Activated CD4-positive, alpha-beta T cell treated with anti-CD3 and anti-CD28 coated beads for 24 hours (primary cell): ENCODE data around the gene LTB4R2.
A peak's percentile ranks its signal among the peaks of the same experiment; 100 is the strongest.
"Not testable (repeated sequence)": the region's sequence is repeated elsewhere in the genome, so short reads cannot be mapped to it uniquely, and the experiment has no call there.

Experiments
- DNase-seq, 2 donors: peaks; one replicate each; pipeline ENCODE4 v3.0.0-alpha.2; 2020; ENCODE audit warnings: low read depth in 2 of 2

Gene LTB4R2

GRCh38 chr14:24339284-24340151 lies 29.6 kb downstream of the LTB4R2 start, which contains the start of gene RIPK3:
TSS of gene RIPK3 (minus strand) at chr14:24339991. CDS start at chr14:24339826, 165 bp downstream.
- peak; percentile 49 to 56 for DNase-seq

GRCh38 chr14:24340606-24341005 lies 30.7 kb downstream of the LTB4R2 start:
- DNase-seq: no peak

DNA sequence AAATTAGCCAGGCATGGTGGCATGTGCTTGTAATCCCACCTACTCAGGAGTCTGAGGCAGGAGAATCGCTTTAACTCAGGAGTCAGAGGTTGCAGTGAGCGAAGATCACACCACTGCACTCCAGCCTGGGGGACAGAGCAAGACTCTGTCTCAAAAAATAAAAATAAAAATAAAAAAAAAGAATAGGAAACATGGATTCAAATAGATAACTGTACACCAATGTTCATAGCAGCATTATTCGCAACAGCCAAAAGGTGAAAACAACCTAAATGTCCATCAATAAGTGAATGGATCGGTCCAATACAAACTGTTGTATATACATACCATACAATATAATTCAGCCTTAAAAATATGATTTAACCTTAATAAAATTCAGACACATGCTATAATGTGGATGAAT lies 32.9 kb downstream of the LTB4R2 start:
- DNase-seq: no peak

DNA sequence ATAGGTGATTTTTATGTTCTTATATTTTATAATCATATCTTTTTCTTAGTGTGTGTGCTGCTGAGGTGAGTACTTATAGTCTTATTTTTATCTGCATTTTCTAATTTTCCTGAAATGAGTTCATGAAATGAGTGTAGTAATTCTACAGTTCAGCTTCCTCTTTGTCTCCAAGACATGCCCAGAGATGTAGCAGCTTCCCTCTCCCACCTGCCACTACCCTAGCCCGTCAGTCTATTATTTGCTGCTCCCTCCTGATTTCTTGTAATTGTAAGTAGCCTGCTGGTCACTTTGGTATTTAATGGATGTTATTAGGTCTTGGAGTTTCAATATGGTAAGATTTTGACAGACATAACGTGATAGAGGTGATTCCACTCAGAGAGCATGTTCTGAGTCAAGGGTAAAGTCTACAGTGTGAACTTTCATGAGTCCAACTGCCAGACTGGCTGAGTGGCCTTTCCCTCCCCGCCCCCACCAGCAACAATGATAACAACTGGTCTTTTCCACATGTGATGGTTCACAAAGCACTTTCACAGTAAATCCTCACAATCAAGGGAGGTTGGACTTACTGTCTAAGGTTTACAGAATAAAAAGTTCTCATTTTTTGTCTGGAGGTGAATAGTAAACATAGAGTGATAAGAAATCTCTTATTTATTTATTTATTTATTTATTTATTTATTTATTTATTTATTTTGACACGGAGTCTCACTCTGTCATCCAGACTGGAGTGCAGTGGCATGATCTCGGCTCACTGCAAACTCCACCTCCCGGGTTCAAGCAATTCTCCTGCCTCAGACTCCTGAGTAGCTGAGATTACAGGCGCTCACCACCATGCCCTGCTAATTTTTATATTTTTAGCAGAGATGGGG lies 34.1 kb downstream of the LTB4R2 start:
- no peak for DNase-seq

- DNase-seq: no peak
Measured at GRCh38 chr14:24347134-24347533, 37.2 kb downstream of the LTB4R2 start.

DNA sequence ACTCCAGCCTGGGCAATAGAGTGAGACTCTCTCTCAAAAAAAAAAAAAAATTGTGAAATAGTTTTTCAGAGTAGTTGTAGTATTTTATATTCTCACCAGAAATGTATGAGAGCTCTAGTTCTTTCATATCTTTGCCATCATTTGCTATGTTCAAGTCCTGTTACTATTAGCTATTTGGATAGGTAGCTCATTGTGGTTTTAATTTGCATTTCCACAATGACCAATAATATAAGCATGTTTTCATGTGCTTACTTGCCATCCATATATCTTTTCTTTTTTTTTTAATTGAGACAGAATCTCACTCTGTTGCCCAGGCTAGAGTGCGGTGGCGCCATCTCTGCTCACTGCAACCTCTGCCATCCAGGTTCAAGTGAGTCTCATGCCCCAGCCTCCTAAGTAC lies 38.2 kb downstream of the LTB4R2 start:
- no peak for DNase-seq

DNA sequence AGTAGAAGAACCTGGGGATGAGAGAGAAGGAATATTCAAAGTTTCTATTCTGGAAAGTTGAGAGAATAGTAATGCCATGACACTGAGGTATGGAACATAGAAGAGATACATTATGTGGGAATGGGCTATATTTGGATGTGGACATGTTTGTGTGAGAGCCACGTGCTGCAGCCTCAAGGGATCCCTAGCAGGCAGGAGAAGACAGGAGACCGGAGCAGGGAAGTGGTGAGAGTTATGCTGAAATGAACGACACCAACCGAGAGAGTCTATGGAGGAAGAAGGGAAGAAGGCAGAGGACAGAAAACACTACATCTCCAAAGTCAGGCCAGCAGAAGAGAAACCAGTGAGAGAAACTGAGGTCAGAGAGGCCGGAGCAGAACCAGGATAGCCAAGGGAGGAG lies 39.8 kb downstream of the LTB4R2 start:
- no peak for DNase-seq

- DNase-seq: no peak
Measured at GRCh38 chr14:24351517-24351916, 41.6 kb downstream of the LTB4R2 start.

GRCh38 chr14:24353559-24354481 lies 43.9 kb downstream of the LTB4R2 start:
- DNase-seq: no peak

- DNase-seq: not testable (repeated sequence)
Measured at GRCh38 chr14:24354482-24354825, 44.5 kb downstream of the LTB4R2 start.

DNA sequence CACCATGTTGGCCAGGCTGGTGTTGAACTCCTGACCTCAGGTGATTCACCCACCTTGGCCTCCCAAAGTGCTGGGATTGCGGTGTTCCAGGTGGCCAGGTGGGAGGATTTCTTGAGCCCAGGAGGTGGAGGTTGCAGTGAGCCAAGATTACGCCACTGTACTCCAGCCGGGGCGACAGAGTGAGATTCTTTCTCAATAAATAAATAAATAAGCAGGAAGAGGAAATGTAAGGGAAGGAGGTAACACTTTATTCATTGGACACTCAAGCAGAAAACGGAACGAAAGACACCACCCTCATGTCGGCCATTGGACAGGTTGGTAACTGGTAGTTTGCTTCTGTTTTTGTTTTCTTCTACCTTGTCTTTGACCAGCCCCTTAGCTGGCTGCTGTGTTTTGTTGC lies 45.1 kb downstream of the LTB4R2 start:
- no peak for DNase-seq

- DNase-seq: no peak
Measured at GRCh38 chr14:24356208-24356607, 46.3 kb downstream of the LTB4R2 start.

- DNase-seq: no peak
Measured at GRCh38 chr14:24360281-24360680, 50.3 kb downstream of the LTB4R2 start.

DNA sequence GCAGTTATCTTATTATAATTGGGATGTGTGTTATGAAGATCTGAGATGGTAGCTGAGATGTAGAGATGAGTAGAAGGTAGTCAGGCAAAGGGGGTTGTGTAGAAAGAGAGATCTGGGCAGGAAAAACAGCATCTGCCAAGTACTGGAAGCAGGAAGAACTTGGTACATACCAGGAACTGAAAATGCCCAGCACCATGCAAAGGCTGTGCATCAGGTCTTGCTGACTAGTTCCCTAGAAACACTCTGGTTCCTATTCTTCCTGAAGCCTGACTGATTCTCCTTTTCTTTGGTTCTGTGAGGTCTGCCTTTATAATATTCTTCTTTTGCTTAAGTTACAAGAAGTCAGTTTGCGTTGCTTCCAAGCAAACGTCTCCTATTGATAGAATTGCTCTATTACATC lies 51.4 kb downstream of the LTB4R2 start:
- DNase-seq: no peak
